ENCODE measurements around the gene SHPK.

SHPK gene

DNA sequence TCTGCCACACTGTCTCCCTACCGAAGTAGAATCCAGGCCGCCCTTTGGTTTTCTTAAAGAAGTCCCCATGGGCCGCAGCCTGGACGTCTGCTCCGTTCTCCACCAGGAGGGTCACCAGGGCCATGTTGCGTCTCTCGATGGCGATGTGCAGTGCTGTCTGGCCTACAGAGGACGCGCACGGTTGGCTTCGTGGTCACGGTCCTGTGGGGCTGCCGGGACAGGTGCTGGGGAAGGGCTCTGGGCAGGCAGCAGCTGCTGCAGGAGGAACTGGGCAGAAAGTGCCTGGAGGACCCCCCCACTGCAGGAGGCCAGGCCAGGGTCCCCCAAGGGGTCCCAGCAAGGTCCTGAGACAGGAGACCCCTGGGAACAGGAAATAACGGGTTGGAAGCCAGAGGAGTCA lies 45.8 kb downstream of the SHPK start:
- no peak overlapping the region for H3K9ac ChIP-seq (ENCODE audit: low read length)
- TF ChIP-seq, protein P1, sequence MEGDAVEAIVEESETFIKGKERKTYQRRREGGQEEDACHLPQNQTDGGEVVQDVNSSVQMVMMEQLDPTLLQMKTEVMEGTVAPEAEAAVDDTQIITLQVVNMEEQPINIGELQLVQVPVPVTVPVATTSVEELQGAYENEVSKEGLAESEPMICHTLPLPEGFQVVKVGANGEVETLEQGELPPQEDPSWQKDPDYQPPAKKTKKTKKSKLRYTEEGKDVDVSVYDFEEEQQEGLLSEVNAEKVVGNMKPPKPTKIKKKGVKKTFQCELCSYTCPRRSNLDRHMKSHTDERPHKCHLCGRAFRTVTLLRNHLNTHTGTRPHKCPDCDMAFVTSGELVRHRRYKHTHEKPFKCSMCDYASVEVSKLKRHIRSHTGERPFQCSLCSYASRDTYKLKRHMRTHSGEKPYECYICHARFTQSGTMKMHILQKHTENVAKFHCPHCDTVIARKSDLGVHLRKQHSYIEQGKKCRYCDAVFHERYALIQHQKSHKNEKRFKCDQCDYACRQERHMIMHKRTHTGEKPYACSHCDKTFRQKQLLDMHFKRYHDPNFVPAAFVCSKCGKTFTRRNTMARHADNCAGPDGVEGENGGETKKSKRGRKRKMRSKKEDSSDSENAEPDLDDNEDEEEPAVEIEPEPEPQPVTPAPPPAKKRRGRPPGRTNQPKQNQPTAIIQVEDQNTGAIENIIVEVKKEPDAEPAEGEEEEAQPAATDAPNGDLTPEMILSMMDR (IDR thresholded peaks at IDR 0.05; ENCODE audit: low read depth, low read length), result no peak
- TF ChIP-seq EZH2phosphoT487 (IDR thresholded peaks at IDR 0.05; ENCODE audit: low read depth), result no peak
- H3K4me1 ChIP-seq (ENCODE audit: low read length), result no peaks in the 10 kb centered on the region
- no peak overlapping the region for H3K4me2 ChIP-seq (ENCODE audit: low read length)
- no peaks in the 10 kb centered on the region for H3K36me3 ChIP-seq (replicated peaks; ENCODE audit: low read depth, low read length)
- H3K4me3 ChIP-seq (ENCODE audit: low read length), result no peak overlapping the region
- H3K27ac ChIP-seq (ENCODE audit: low read length), result no peak overlapping the region
- no peak overlapping the region for H2AFZ ChIP-seq (ENCODE audit: low read depth, low read length)
- H3K9me3 ChIP-seq (ENCODE audit: insufficient read depth, low read length), result no peaks in the 10 kb centered on the region
- no peaks in the 10 kb centered on the region for H4K20me1 ChIP-seq (ENCODE audit: insufficient read depth, low read length)
- no peaks in the 10 kb centered on the region for H3K27me3 ChIP-seq (ENCODE audit: low read depth, low read length)
- H3K79me2 ChIP-seq (ENCODE audit: low read length), result no peaks in the 10 kb centered on the region

DNA sequence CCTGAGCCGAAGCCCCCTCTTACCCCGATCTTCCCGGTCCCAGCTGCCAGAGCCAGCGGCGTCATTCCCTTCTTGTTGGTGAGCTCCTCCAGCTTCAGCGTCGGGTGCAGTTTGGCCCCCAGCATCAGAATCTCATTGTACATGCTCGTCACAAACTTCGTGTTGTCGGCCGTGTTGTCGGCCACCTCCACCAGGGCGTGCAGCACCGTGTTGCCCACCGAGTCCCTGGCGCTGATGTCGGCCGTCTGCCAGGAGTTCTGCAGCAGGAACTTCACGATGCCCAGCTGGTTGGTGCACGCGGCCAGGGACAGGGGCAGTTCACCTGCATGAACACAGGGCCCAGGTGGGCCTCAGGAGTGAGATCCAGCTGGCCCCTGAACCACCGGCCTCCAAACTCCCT lies 46.3 kb downstream of the SHPK start:
- H3K9me3 ChIP-seq (ENCODE audit: insufficient read depth, low read length), result no peaks in the 10 kb centered on the region
- no peaks in the 10 kb centered on the region for H3K36me3 ChIP-seq (replicated peaks; ENCODE audit: low read depth, low read length)
- no peak overlapping the region for H3K4me2 ChIP-seq (ENCODE audit: low read length)
- H3K27ac ChIP-seq (ENCODE audit: low read length), result no peak overlapping the region
- no peaks in the 10 kb centered on the region for H3K4me1 ChIP-seq (ENCODE audit: low read length)
- H3K27me3 ChIP-seq (ENCODE audit: low read depth, low read length), result no peaks in the 10 kb centered on the region
- no peak for TF ChIP-seq EZH2phosphoT487 (IDR thresholded peaks at IDR 0.05; ENCODE audit: low read depth)
- TF ChIP-seq, protein P1 (IDR thresholded peaks at IDR 0.05; ENCODE audit: low read depth, low read length), result no peak
- H2AFZ ChIP-seq (ENCODE audit: low read depth, low read length), result no peak overlapping the region
- no peaks in the 10 kb centered on the region for H3K79me2 ChIP-seq (ENCODE audit: low read length)
- H4K20me1 ChIP-seq (ENCODE audit: insufficient read depth, low read length), result no peaks in the 10 kb centered on the region
- H3K9ac ChIP-seq (ENCODE audit: low read length), result no peak overlapping the region
- no peak overlapping the region for H3K4me3 ChIP-seq (ENCODE audit: low read length)

DNA sequence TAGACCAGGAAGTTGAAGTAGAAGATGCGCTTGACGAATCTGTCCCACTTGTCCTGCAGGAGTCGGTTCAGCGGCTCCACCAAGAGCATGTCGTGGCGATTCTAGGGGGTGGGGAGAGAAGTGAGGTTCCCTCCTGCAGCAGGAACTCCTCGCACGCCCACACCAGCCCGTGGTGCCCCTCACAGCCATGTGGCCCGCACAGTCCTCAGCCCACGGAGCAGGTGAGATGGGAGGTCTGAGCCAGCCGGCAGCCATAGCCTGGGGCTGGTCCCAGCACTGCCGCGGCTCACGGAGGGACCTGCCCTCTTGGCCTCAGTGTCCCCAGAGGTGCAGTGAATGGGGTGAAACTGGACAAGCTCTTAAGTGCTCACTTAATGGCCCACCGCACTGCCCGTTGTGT lies 50.2 kb downstream of the SHPK start:
- Histone ChIP-seq H3K79me2 (ENCODE audit: low read length) (no peaks in the 10 kb centered on the region), H2AFZ (ENCODE audit: low read depth, low read length) (no peak overlapping the region), H3K9me3 (ENCODE audit: insufficient read depth, low read length) (no peaks in the 10 kb centered on the region), H3K9ac (ENCODE audit: low read length) (no peak overlapping the region), H3K4me2 (ENCODE audit: low read length) (no peak overlapping the region), H4K20me1 (ENCODE audit: insufficient read depth, low read length) (no peaks in the 10 kb centered on the region), H3K27ac (ENCODE audit: low read length) (no peak overlapping the region), H3K27me3 (ENCODE audit: low read depth, low read length) (no peaks in the 10 kb centered on the region), H3K36me3 (replicated peaks; ENCODE audit: low read depth, low read length) (no peaks in the 10 kb centered on the region), H3K4me1 (ENCODE audit: low read length) (no peaks in the 10 kb centered on the region), H3K4me3 (ENCODE audit: low read length) (no peak overlapping the region)
- TF ChIP-seq EZH2phosphoT487 (IDR thresholded peaks at IDR 0.05; ENCODE audit: low read depth), result no peak
- TF ChIP-seq, protein P1 (IDR thresholded peaks at IDR 0.05; ENCODE audit: low read depth, low read length), result no peak

DNA sequence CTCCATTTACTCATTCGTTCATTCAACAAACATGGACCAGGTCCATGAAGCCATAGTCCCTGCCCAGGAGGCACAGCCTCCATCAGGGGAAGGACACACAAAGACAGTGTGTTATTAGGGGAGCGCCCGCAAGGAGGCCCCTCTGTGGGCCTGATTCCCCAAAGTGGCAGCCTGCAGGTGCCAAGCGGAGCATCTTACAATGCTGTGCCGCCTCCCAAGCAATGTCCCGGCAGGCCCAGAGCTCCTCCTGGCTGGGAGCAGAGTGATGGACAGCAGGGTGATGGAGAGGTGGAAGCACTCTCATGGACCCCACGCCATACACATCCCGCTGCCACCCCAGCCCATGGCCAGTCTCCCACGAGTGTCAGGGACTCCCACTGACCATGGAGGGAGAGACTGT lies 52.6 kb downstream of the SHPK start:
- no peak overlapping the region for H3K9ac ChIP-seq (ENCODE audit: low read length)
- TF ChIP-seq, protein P1 (IDR thresholded peaks at IDR 0.05; ENCODE audit: low read depth, low read length), result no peak
- TF ChIP-seq EZH2phosphoT487 (IDR thresholded peaks at IDR 0.05; ENCODE audit: low read depth), result no peak
- H4K20me1 ChIP-seq (ENCODE audit: insufficient read depth, low read length), result no peaks in the 10 kb centered on the region
- H3K27me3 ChIP-seq (ENCODE audit: low read depth, low read length), result no peaks in the 10 kb centered on the region
- no peak overlapping the region for H2AFZ ChIP-seq (ENCODE audit: low read depth, low read length)
- H3K36me3 ChIP-seq (replicated peaks; ENCODE audit: low read depth, low read length), result no peaks in the 10 kb centered on the region
- H3K9me3 ChIP-seq (ENCODE audit: insufficient read depth, low read length), result no peaks in the 10 kb centered on the region
- H3K4me2 ChIP-seq (ENCODE audit: low read length), result no peak overlapping the region
- H3K4me1 ChIP-seq (ENCODE audit: low read length), result no peaks in the 10 kb centered on the region
- no peaks in the 10 kb centered on the region for H3K79me2 ChIP-seq (ENCODE audit: low read length)
- no peak overlapping the region for H3K4me3 ChIP-seq (ENCODE audit: low read length)
- no peak overlapping the region for H3K27ac ChIP-seq (ENCODE audit: low read length)

Data from OCI-LY3 (cell line).